OCI-LY1 (cell line): Measurements from ENCODE around the gene ARGLU1.

Experiments used
- EZH2 ChIP-seq: fragments of 200-600 bp; sonication (generic), shearing (Covaris generic); IDR thresholded peaks from 2 replicates; pipeline ENCODE4 v1.8.0; 2017; ENCODE audit warnings: borderline replicate concordance, mixed run types, mild to moderate bottlenecking, antibody characterized with exemption, low read length, moderate library complexity, mixed read lengths
- TF ChIP-seq, protein P1 (sequence below): fragments of 200-600 bp; sonication (generic), shearing (Covaris generic); IDR thresholded peaks from 2 replicates; pipeline ENCODE4 v1.5.1; 2017; ENCODE audit warnings: mild to moderate bottlenecking, antibody characterized with exemption, low read length, moderate library complexity, mixed read lengths

- no peak for TF ChIP-seq EZH2
- TF ChIP-seq, protein P1, sequence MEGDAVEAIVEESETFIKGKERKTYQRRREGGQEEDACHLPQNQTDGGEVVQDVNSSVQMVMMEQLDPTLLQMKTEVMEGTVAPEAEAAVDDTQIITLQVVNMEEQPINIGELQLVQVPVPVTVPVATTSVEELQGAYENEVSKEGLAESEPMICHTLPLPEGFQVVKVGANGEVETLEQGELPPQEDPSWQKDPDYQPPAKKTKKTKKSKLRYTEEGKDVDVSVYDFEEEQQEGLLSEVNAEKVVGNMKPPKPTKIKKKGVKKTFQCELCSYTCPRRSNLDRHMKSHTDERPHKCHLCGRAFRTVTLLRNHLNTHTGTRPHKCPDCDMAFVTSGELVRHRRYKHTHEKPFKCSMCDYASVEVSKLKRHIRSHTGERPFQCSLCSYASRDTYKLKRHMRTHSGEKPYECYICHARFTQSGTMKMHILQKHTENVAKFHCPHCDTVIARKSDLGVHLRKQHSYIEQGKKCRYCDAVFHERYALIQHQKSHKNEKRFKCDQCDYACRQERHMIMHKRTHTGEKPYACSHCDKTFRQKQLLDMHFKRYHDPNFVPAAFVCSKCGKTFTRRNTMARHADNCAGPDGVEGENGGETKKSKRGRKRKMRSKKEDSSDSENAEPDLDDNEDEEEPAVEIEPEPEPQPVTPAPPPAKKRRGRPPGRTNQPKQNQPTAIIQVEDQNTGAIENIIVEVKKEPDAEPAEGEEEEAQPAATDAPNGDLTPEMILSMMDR: no peak
Observed at GRCh38 chr13:106587787-106588186, 19.9 kb upstream of the ARGLU1 start.
